Astrocyte (in vitro differentiated cells and primary cell): Measurements from ENCODE around the gene VAMP7.

Source experiments
- EZH2 ChIP-seq: IDR thresholded peaks from 2 replicates; pipeline ENCODE4 v1.6.1; 2012; ENCODE audit warnings: mild to moderate bottlenecking, low read length, inconsistent platforms; ENCODE audit not compliant: insufficient read depth
- TF ChIP-seq, protein P1 (sequence below): IDR thresholded peaks from 2 replicates; pipeline ENCODE4 v1.5.1; 2011; ENCODE audit warnings: low read depth, mild to moderate bottlenecking, inconsistent platforms, low read length, moderate library complexity; ENCODE audit not compliant: insufficient read depth

DNA sequence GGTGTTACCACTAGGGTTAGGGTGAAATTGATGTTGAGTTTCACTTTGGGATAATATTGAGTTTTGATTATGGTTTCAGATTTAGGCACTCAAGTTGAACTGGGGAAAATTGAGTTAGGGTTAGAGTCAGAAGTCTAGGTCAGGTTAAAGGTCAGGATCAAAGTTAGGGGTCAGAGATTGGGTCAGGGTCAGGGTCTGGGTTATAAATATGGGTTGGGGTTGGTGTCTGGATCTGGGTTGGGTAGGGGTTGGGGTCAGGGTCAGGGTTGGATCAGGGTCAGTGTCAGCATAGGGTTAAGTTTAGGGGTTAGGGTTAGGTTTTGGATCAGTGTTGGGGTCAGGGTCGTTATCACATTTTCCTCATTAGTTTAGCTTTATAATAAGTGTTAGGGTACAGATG, 73.6 kb downstream of the VAMP7 start:
- TF ChIP-seq, protein P1, sequence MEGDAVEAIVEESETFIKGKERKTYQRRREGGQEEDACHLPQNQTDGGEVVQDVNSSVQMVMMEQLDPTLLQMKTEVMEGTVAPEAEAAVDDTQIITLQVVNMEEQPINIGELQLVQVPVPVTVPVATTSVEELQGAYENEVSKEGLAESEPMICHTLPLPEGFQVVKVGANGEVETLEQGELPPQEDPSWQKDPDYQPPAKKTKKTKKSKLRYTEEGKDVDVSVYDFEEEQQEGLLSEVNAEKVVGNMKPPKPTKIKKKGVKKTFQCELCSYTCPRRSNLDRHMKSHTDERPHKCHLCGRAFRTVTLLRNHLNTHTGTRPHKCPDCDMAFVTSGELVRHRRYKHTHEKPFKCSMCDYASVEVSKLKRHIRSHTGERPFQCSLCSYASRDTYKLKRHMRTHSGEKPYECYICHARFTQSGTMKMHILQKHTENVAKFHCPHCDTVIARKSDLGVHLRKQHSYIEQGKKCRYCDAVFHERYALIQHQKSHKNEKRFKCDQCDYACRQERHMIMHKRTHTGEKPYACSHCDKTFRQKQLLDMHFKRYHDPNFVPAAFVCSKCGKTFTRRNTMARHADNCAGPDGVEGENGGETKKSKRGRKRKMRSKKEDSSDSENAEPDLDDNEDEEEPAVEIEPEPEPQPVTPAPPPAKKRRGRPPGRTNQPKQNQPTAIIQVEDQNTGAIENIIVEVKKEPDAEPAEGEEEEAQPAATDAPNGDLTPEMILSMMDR = no peak
- TF ChIP-seq EZH2 = no peak
